Measurements from ENCODE around the gene CYP2C8.

The CYP2C8 gene

GRCh38 chr10:95056744-95057363 lies 12.4 kb downstream of the CYP2C8 start:
- no peaks in the 10 kb centered on the region for H3K9me3 ChIP-seq (ENCODE audit: low read length)
- no peaks in the 10 kb centered on the region for H4K20me1 ChIP-seq (ENCODE audit: insufficient read depth, low read length)
- H3K79me2 ChIP-seq (ENCODE audit: insufficient read depth, low read length), result no peaks in the 10 kb centered on the region
- no peak overlapping the region for H2AFZ ChIP-seq (ENCODE audit: low read length)
- H3K27me3 ChIP-seq (ENCODE audit: insufficient read depth, low read length), result no peaks in the 10 kb centered on the region
- no peak overlapping the region for H3K4me2 ChIP-seq (ENCODE audit: low read length)
- no peak overlapping the region for H3K27ac ChIP-seq (ENCODE audit: low read depth, low read length, poor library complexity, severe bottlenecking)
- no peaks in the 10 kb centered on the region for H3K4me1 ChIP-seq (ENCODE audit: insufficient read depth, low read length, severe bottlenecking)
- H3F3A ChIP-seq (ENCODE audit: insufficient read depth, low read length), result no peaks in the 10 kb centered on the region
- H3K9ac ChIP-seq (ENCODE audit: low read length), result no peak overlapping the region
- H3K36me3 ChIP-seq (ENCODE audit: insufficient read depth, low read length), result no peaks in the 10 kb centered on the region
- no peak overlapping the region for H3K4me3 ChIP-seq (ENCODE audit: low read depth, low read length, poor library complexity, severe bottlenecking)
- H3K9me2 ChIP-seq (ENCODE audit: low read depth, low read length), result no peaks in the 10 kb centered on the region
- no peak for TF ChIP-seq CTCF (IDR thresholded peaks at IDR 0.05; ENCODE audit: low read length)
- no peak for TF ChIP-seq EZH2 (IDR thresholded peaks at IDR 0.05; ENCODE audit: borderline replicate concordance, low read length)

DNA sequence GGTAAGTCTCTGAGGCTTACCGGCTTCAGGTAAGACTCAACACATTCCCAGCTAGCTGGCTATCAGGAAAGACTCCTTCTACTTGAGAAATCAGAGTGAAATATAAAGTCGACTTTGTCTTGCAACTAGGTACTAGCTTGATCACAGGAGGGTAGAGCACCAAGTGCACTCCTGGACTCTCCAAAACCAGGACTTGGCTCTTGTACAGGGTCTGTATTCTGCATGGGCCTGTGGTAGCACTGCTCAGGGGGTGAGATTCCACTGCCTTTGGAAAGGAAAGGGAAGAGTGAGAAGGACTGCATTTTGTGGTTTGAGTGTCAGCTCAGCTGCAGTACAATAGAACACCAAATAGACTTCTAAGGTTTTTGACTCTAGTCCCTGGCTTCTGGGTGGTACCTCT lies 19.4 kb downstream of the CYP2C8 start:
- no peaks in the 10 kb centered on the region for H3K27me3 ChIP-seq (ENCODE audit: insufficient read depth, low read length)
- no peaks in the 10 kb centered on the region for H3F3A ChIP-seq (ENCODE audit: insufficient read depth, low read length)
- no peak overlapping the region for H3K27ac ChIP-seq (ENCODE audit: low read depth, low read length, poor library complexity, severe bottlenecking)
- H3K79me2 ChIP-seq (ENCODE audit: insufficient read depth, low read length), result no peaks in the 10 kb centered on the region
- H3K9ac ChIP-seq (ENCODE audit: low read length), result no peak overlapping the region
- no peaks in the 10 kb centered on the region for H3K4me1 ChIP-seq (ENCODE audit: insufficient read depth, low read length, severe bottlenecking)
- H4K20me1 ChIP-seq (ENCODE audit: insufficient read depth, low read length), result no peaks in the 10 kb centered on the region
- H2AFZ ChIP-seq (ENCODE audit: low read length), result no peak overlapping the region
- H3K9me3 ChIP-seq (ENCODE audit: low read length), result no peaks in the 10 kb centered on the region
- H3K4me2 ChIP-seq (ENCODE audit: low read length), result no peak overlapping the region
- no peak for TF ChIP-seq EZH2 (IDR thresholded peaks at IDR 0.05; ENCODE audit: borderline replicate concordance, low read length)
- no peak for TF ChIP-seq CTCF (IDR thresholded peaks at IDR 0.05; ENCODE audit: low read length)
- H3K9me2 ChIP-seq (ENCODE audit: low read depth, low read length), result no peaks in the 10 kb centered on the region
- H3K4me3 ChIP-seq (ENCODE audit: low read depth, low read length, poor library complexity, severe bottlenecking), result no peak overlapping the region
- no peaks in the 10 kb centered on the region for H3K36me3 ChIP-seq (ENCODE audit: insufficient read depth, low read length)

DNA sequence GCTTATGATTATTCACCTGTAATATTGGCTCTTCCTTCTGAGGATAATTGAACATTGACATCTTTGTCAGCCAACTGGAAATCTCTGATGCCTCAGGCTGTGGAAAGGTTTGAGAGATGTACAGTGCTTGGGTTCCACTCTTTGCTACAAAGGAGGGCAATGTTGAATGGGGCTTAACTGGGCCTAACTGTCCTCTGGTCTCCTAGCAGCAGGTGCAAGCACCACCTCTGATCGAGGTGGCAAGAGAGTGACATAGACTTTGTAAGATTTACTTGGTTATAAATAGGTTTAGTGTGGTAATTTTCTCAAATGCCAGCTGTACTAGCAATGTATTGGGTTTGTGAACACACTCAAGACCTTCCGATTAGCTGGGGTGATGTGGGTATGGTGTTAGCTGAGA lies 21.1 kb downstream of the CYP2C8 start:
- Histone ChIP-seq H2AFZ (ENCODE audit: low read length) (no peak overlapping the region), H3K4me2 (ENCODE audit: low read length) (no peak overlapping the region), H3K27ac (ENCODE audit: low read depth, low read length, poor library complexity, severe bottlenecking) (no peak overlapping the region), H3K36me3 (ENCODE audit: insufficient read depth, low read length) (no peaks in the 10 kb centered on the region), H3F3A (ENCODE audit: insufficient read depth, low read length) (no peaks in the 10 kb centered on the region), H3K27me3 (ENCODE audit: insufficient read depth, low read length) (no peaks in the 10 kb centered on the region), H3K4me1 (ENCODE audit: insufficient read depth, low read length, severe bottlenecking) (no peaks in the 10 kb centered on the region), H3K4me3 (ENCODE audit: low read depth, low read length, poor library complexity, severe bottlenecking) (no peak overlapping the region), H3K9me2 (ENCODE audit: low read depth, low read length) (no peaks in the 10 kb centered on the region), H3K9ac (ENCODE audit: low read length) (no peak overlapping the region), H3K9me3 (ENCODE audit: low read length) (no peaks in the 10 kb centered on the region), H3K79me2 (ENCODE audit: insufficient read depth, low read length) (no peaks in the 10 kb centered on the region), H4K20me1 (ENCODE audit: insufficient read depth, low read length) (no peaks in the 10 kb centered on the region)
- TF ChIP-seq CTCF (IDR thresholded peaks at IDR 0.05; ENCODE audit: low read length) (no peak), EZH2 (IDR thresholded peaks at IDR 0.05; ENCODE audit: borderline replicate concordance, low read length) (no peak)

Measured in OCI-LY1 (cell line).